Adrenal gland (tissue), 5 donors: ENCODE results near the gene FYTTD1.

Experiments used
- POLR2A ChIP-seq, 2 donors: fragments of 450-650 bp; IDR thresholded peaks; one replicate each; pipeline ENCODE4 v1.6.1; 2017; ENCODE audit warnings: antibody characterized with exemption in 2 of 2, mild to moderate bottlenecking in 2 of 2, moderate library complexity in 1 of 2
- TF ChIP-seq, protein P1 (sequence below), 6 experiments: fragments of 450-650 bp in 4 of 6; fragments of 200-600 bp in 2 of 6; sonication (generic) in 1 of 6; IDR thresholded peaks; 1 replicate in 5 of 6; 2 replicates in 1 of 6; pipeline versions ENCODE4 v1.5.1 to v1.8.0; 2016 to 2021; ENCODE audit warnings: antibody characterized with exemption in 6 of 6, mild to moderate bottlenecking in 2 of 6, moderate library complexity in 1 of 6
- donor health status: DM: no; HTN: no; CAD: no.

DNA sequence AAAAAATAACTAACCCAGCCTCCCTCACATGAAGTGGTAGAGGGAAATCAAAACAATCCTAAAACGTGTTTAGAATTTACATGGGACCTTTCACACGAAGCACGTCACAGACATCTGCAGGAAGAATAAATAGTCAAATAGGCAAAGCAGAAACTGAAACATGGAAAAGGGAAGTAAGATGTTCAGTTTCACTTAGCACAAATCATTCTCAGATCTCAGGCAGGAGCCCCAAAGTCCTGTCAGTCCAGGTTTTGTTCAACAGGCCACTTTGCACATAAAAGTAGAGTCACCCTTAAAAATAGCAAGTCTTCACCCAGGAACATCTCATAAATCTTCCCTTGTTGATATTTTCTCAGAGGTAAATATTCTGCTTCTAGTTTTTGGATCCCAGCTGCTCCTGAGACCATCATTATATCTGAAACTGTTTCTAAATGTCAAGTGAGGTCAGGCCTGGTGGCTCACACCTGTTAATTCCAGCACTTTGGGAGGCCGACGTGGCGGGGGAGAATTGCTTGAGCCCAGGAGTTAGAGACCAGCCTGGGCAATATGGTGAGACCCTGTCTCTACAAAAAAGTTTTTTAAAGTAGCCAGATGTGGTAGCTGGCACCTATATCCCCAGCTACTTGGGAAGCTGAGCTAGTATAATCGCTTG, 14.9 kb upstream of the FYTTD1 start:
- TF ChIP-seq, protein P1, sequence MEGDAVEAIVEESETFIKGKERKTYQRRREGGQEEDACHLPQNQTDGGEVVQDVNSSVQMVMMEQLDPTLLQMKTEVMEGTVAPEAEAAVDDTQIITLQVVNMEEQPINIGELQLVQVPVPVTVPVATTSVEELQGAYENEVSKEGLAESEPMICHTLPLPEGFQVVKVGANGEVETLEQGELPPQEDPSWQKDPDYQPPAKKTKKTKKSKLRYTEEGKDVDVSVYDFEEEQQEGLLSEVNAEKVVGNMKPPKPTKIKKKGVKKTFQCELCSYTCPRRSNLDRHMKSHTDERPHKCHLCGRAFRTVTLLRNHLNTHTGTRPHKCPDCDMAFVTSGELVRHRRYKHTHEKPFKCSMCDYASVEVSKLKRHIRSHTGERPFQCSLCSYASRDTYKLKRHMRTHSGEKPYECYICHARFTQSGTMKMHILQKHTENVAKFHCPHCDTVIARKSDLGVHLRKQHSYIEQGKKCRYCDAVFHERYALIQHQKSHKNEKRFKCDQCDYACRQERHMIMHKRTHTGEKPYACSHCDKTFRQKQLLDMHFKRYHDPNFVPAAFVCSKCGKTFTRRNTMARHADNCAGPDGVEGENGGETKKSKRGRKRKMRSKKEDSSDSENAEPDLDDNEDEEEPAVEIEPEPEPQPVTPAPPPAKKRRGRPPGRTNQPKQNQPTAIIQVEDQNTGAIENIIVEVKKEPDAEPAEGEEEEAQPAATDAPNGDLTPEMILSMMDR (IDR thresholded peaks at IDR 0.05), result no peak
- TF ChIP-seq POLR2A (IDR thresholded peaks at IDR 0.05), result no peak
